GM12878 (cell line): ENCODE measurements around the gene HK2. TPM values are rescaled to one million over a fixed set of nuclear protein-coding genes. Genes with fewer than 3 reads are reported as not detected.

ENCODE experiments used
- ATAC-seq: fragments of 200-7000 bp; cut with Tn5 transposase; 3 replicates; pipeline ENCODE4 v1.9.1; 2020; ENCODE audit warnings: mild to moderate bottlenecking, moderate library complexity
- BruUV-seq: library from RNA; stranded (reverse); fragments of 400-500 nt; replicated peaks from 2 replicates; lab custom pipeline; 2021; lab: Mats Ljungman, UMichigan
- CTCF ChIA-PET: fragments of 300-600 bp; sonication (Branson Sonifier 250); formaldehyde crosslinking; extraction: SDS; loops from one replicate; lab custom pipeline; 2021; ENCODE audit warnings: inconsistent platforms; lab: Yijun Ruan, JAX
- POLR2A ChIA-PET: fragments of 350-600 bp; formaldehyde crosslinking; extraction: SDS; loops from one replicate; lab custom pipeline; 2021; ENCODE audit warnings: inconsistent platforms; lab: Charles Lee
- RAD21 ChIA-PET: fragments of 300-600 bp; sonication (Branson Sonifier 250); formaldehyde crosslinking; loops from one replicate; lab custom pipeline; 2023; ENCODE audit warnings: antibody characterized with exemption; ENCODE audit not compliant: unreplicated experiment; lab: Charles Lee
- SMC1A ChIA-PET: fragments of 300-600 bp; sonication (Branson Sonifier 250); formaldehyde crosslinking; loops from one replicate; lab custom pipeline; 2023; ENCODE audit not compliant: unreplicated experiment, uncharacterized antibody; lab: Charles Lee
- DNase-seq: peaks from one replicate; pipeline ENCODE4 v3.0.0-alpha.2; 2011; ENCODE audit warnings: low read depth, low spot score
- FAIRE-seq: peaks from 3 replicates; lab custom pipeline; 2011; peaks lifted over from hg19 to GRCh38; lab: Jason Lieb, UNC
- H2AFZ ChIP-seq: 2 replicates; pipeline ENCODE4 v1.6.0; 2011; ENCODE audit warnings: low read depth, low read length, control low read depth; ENCODE audit not compliant: control insufficient read depth
- H3K27ac ChIP-seq: 2 replicates; pipeline ENCODE4 v1.5.1; 2011; ENCODE audit warnings: control low read depth; ENCODE audit not compliant: control insufficient read depth, insufficient read depth
- H3K27me3 ChIP-seq, 2 experiments: replicated peaks in 1 of 2; 2 replicates each; pipeline versions ENCODE4 v1.6.0 to v1.6.1; 2011; ENCODE audit warnings: low read length in 1 of 2; ENCODE audit not compliant: control insufficient read depth in 2 of 2, insufficient read depth in 2 of 2
- H3K36me3 ChIP-seq, 2 experiments: 2 replicates each; pipeline ENCODE4 v1.5.1; 2011; ENCODE audit warnings: low read length in 1 of 2; ENCODE audit not compliant: control insufficient read depth in 2 of 2, insufficient read depth in 2 of 2
- H3K4me1 ChIP-seq: 2 replicates; pipeline ENCODE4 v1.6.1; 2011; ENCODE audit warnings: mild to moderate bottlenecking, low read length, moderate library complexity, mixed read lengths; ENCODE audit not compliant: control insufficient read depth, insufficient read depth
- H3K4me2 ChIP-seq: 2 replicates; pipeline ENCODE4 v1.6.0; 2011; ENCODE audit warnings: control low read depth; ENCODE audit not compliant: control insufficient read depth, insufficient read depth
- H3K4me3 ChIP-seq: fragments of 200-600 bp; sonication (generic); 2 replicates; pipeline ENCODE4 v1.5.1; 2016
- H3K79me2 ChIP-seq: 2 replicates; pipeline ENCODE4 v1.6.0; 2011; ENCODE audit warnings: low read length; ENCODE audit not compliant: control insufficient read depth, insufficient read depth
- H3K9ac ChIP-seq: 2 replicates; pipeline ENCODE4 v1.8.0; 2011; ENCODE audit warnings: low read length, control low read depth, mixed read lengths; ENCODE audit not compliant: control insufficient read depth, insufficient read depth
- H3K9me3 ChIP-seq: replicated peaks from 3 replicates; pipeline ENCODE4 v1.5.1; 2011; ENCODE audit warnings: mild to moderate bottlenecking, low read length; ENCODE audit not compliant: control insufficient read depth, insufficient read depth
- H4K20me1 ChIP-seq: 2 replicates; pipeline ENCODE4 v1.6.0; 2011; ENCODE audit not compliant: control insufficient read depth, insufficient read depth
- ASH2L ChIP-seq: fragments of 300-600, 200-600 bp; sonication (generic); IDR thresholded peaks from 2 replicates; pipeline ENCODE4 v1.6.1; 2017; ENCODE audit warnings: low read depth, mild to moderate bottlenecking, borderline replicate concordance
- ATF7 ChIP-seq: fragments of 450-650 bp; IDR thresholded peaks from 2 replicates; pipeline ENCODE4 v1.6.1; 2016; ENCODE audit warnings: low read depth, mild to moderate bottlenecking
- CBX5 ChIP-seq: sonication (generic); IDR thresholded peaks from 2 replicates; pipeline ENCODE4 v1.6.1; 2016; ENCODE audit warnings: low read depth, moderate library complexity, mild to moderate bottlenecking, inconsistent platforms
- EGR1 ChIP-seq, 2 experiments: IDR thresholded peaks; 1 replicate in 1 of 2; 2 replicates in 1 of 2; pipeline ENCODE4 v1.6.1; 2011 to 2012; ENCODE audit warnings: low read depth in 2 of 2, low read length in 2 of 2, borderline replicate concordance in 1 of 2, mild to moderate bottlenecking in 1 of 2, moderate library complexity in 1 of 2
- HDAC6 ChIP-seq: fragments of 200-600 bp; sonication (generic); IDR thresholded peaks from one replicate; pipeline ENCODE4 v1.8.0; 2017; ENCODE audit warnings: antibody characterized with exemption; ENCODE audit not compliant: unreplicated experiment
- MEF2B ChIP-seq: fragments of 450-650 bp; IDR thresholded peaks from 2 replicates; pipeline ENCODE4 v1.6.1; 2018; ENCODE audit warnings: mild to moderate bottlenecking, moderate library complexity; ENCODE audit not compliant: partially characterized antibody, poor library complexity, severe bottlenecking
- MTA3 ChIP-seq: IDR thresholded peaks from 2 replicates; pipeline ENCODE4 v1.6.1; 2012; ENCODE audit warnings: low read length, inconsistent platforms, borderline replicate concordance
- MYB ChIP-seq: fragments of 150-350 bp; IDR thresholded peaks from 2 replicates; pipeline ENCODE4 v1.6.1; 2014; ENCODE audit warnings: mild to moderate bottlenecking, low read depth, low read length, borderline replicate concordance
- POLR2AphosphoS2 ChIP-seq: IDR thresholded peaks from 2 replicates; pipeline ENCODE4 v1.6.1; 2011; ENCODE audit warnings: low read depth, mild to moderate bottlenecking, low read length, improper control_type of control experiment, moderate library complexity
- WGBS: methylation state at CpG from one replicate; pipeline ENCODE4 v1.1.6; 2016; ENCODE audit warnings: low lambda C conversion rate; ENCODE audit not compliant: insufficient replicate concordance, insufficient coverage; ENCODE audit errors: missing lambda C conversion rate; 5-methylcytosine and 5-hydroxymethylcytosine counted together
- in situ Hi-C: fragments of 300-500 bp; cut with MboI; formaldehyde crosslinking; loops from 9 replicates; pipeline ENCODE4 v1.14.3; 2018; ENCODE audit warnings: mixed read lengths
- intact Hi-C: fragments of 100-400 bp; cut with micrococcal nuclease; formaldehyde crosslinking; loops from one replicate; pipeline ENCODE4 v1.14.2; 2022; ENCODE audit not compliant: unreplicated experiment
- polyA plus RNA-seq, 11 experiments: library from polyadenylated mRNA; depleted of rRNA in 4 of 11; unstranded in 6 of 11; stranded (reverse) in 5 of 11; fragments of >200 nt; fragmentation: Nextera tagmentation in 4 of 11; fragmentation: Illumina TruSeq in 1 of 11; extraction: Ambion mirVana in 4 of 11; extraction: Trizol in 1 of 11; gene quantifications; 1 replicate in 1 of 11; 2 replicates in 10 of 11; pipeline versions ENCODE4 v1.2.1 to v1.2.3, GENCODE V29; 2011 to 2016; ENCODE audit warnings: inconsistent platforms in 2 of 11, missing spikeins in 2 of 11, low read depth in 1 of 11
- total RNA-seq, 4 experiments: library from RNA; depleted of rRNA in 3 of 4; stranded (reverse); fragments of >200 nt in 3 of 4; fragmentation: Illumina TruSeq in 1 of 4; extraction: Trizol in 1 of 4; gene quantifications; 2 replicates each; pipeline versions ENCODE4 v1.2.1 to v1.2.3, GENCODE V29; 2013 to 2021

The HK2 gene
- total and polyA plus RNA-seq, 10 of the 15 experiments (the other 5 are each of a cell fraction or from before 2014, with no cell fraction given): 5.0 to 73.1 (median 20.2) TPM

- no peaks in the 10 kb centered on the region; a peak in 1 of 4 replicates for H3K27me3 ChIP-seq
- no peak overlapping the region for H3K9ac ChIP-seq
- no peaks in the 10 kb centered on the region for H3K36me3 ChIP-seq
- H4K20me1 ChIP-seq: no peaks in the 10 kb centered on the region; the same call in 1 of the 2 replicates
- DNase-seq: no peak
- H2AFZ ChIP-seq: no peak overlapping the region
- no peaks in the 10 kb centered on the region for H3K4me1 ChIP-seq
- POLR2A ChIA-PET: interaction anchor here (1.2 kb wide), 1 partner anchor 81 kb away, joined by 6 read pairs; no protein-coding TSS in a partner anchor
- CTCF ChIA-PET: interaction anchor here (1.1 to 1.3 kb wide), 2 partner anchors 99 to 106 kb away, joined by 3 read pairs; no protein-coding TSS in a partner anchor
- intact Hi-C loops: no loop called here
- H3K27ac ChIP-seq: no peak overlapping the region
- TF ChIP-seq HDAC6: no peak
- TF ChIP-seq MEF2B: no peak
- no peak for TF ChIP-seq ASH2L
- no peak for TF ChIP-seq EGR1 (IDR thresholded peaks at IDR 0.05; ENCODE audit: borderline replicate concordance in 1 of 2, low read depth in 2 of 2, low read length in 2 of 2)
- no peak for TF ChIP-seq CBX5
- no peak for TF ChIP-seq MYB
- TF ChIP-seq POLR2AphosphoS2: no peak
- TF ChIP-seq MTA3: no peak
- TF ChIP-seq ATF7: no peak
- H3K9me3 ChIP-seq: no peaks in the 10 kb centered on the region
- H3K4me3 ChIP-seq: no peak overlapping the region
- WGBS: 51% methylated on average over 7 of the region's 7 CpGs
- no peaks in the 10 kb centered on the region for H3K79me2 ChIP-seq
- SMC1A ChIA-PET: interaction anchor here (0.9 to 1.6 kb wide), 3 partner anchors 10 to 99 kb away, joined by 3 to 5 read pairs (median 4); no protein-coding TSS in a partner anchor
- no peak for ATAC-seq
- FAIRE-seq: no peak
- no peak overlapping the region for H3K4me2 ChIP-seq
- RAD21 ChIA-PET: no interaction called here
- BruUV-seq: no TSS peak
- in situ Hi-C loops: no loop called here
Observed at GRCh38 chr2:74812787-74813590, 20.9 kb upstream of the HK2 start.
